HG03064 (cell line): ENCODE data around the gene ADGRB3.

Source experiments
- ATAC-seq: cut with Tn5 transposase; IDR thresholded peaks from one replicate; pipeline ENCODE4 v1.9.1; 2021; ENCODE audit warnings: low read depth; ENCODE audit not compliant: unreplicated experiment

ADGRB3 gene

DNA sequence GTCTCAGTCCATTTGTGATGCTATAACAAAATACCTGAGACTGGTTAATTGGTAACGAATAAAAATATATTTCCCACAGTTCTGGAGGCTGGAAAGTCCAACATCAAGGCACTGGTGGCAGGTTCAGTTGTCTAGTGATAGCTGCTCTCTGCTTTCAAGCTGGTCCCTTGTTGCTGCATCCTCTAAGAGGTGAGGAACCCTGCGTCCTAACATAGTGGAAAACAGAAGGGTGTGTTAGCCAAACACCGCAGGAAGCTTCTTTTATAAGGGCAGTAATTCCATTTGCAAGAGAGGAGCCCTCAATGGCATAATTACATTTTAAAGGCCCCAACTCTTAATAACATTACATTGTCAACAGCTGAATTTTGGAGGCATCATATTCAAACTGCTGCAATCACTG, 372.7 kb downstream of the ADGRB3 start:
- ATAC-seq: no peak

DNA sequence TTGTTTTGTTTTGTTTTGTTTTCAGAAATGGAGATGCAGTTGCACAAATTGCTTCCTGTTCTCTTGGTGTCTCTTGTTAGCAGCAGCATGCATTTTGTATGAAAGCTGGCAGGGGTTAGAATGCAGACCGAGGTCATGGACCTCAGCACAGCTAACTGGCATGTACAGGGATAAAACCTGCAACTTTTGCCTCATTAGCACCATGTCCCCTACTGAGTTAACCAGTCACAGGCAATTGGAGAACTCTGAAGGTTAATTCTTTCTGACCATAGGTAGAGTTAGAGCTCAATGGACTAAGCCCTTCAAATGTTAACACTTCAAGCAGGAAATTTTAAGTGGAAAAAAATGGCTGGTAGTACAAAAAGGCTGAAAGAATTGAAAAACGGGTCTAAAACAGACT, 377.1 kb downstream of the ADGRB3 start:
- ATAC-seq: no peak

DNA sequence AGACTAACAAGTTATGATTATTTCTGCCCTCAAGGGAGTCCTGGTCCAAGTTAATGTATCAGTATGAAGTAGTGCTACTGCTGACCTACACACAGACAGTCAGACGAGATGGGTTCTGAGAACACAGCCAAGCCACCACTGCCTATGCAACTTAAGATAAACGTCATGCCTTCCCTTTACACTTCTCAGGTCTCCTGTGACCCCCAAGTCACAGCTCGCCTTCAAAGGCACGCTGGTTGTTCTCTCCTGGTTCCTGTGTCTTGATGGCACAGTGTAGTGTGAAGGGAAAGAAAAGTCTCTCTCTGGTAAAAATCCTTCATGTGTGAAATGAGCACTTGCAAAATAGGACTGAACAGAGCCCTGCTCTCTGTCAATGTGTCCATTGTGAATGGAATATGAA, 377.8 kb downstream of the ADGRB3 start:
- ATAC-seq: no peak

DNA sequence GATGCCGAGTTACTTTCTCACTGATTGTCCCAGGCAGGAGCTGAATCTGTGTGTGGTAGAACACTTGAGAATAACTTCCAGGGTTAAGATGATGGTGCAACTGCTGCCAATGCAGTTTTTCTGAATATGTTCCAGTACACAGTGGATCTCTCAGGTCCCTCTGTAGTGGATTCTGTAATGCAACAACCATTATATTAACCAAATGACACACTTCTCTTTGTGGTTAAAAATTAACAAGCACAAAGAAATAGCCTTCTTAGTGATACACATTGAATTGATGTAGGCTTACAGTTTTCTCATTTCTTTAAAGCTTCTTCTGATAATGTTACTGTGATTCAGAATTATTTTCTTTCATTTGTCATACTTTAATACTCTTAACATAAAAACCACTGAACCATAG, 383.8 kb downstream of the ADGRB3 start:
- no peak for ATAC-seq

DNA sequence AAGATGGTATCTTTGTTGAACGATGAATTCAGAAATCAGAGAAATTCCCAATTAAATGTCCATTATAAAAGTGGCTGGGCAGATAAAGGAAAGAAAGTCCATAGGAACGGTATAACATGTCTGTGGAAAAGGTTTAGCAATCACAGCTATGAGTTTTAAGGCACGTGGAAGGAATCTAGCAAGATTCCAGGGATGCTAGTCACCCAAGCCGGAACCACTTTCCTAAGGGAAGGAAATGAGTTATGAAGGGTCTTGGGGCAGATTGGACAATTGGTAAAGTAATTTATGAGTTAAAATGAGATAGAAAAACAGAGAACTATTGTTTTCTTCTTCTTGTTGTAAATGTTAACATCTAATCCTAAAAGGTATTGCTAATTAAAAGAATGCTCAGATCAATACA, 384.8 kb downstream of the ADGRB3 start:
- no peak for ATAC-seq

DNA sequence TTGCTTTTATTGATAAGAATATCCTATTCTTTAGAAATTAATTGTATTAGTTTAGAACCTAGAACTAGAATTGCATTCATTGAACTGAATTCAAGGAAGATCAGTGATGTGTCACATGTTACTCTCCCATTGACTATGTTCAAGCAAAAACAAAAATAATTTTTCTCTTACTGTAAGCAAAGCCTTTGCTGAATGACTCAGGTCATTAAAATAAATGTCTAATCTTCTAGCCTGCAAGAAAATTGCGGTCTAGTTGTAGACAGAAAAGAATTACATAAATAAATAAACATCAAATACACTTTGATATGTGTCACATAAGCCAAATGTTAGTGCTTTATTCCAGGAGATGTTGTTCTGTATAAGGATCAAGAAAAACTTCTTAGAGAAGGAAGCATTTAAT, 387.9 kb downstream of the ADGRB3 start:
- no peak for ATAC-seq

DNA sequence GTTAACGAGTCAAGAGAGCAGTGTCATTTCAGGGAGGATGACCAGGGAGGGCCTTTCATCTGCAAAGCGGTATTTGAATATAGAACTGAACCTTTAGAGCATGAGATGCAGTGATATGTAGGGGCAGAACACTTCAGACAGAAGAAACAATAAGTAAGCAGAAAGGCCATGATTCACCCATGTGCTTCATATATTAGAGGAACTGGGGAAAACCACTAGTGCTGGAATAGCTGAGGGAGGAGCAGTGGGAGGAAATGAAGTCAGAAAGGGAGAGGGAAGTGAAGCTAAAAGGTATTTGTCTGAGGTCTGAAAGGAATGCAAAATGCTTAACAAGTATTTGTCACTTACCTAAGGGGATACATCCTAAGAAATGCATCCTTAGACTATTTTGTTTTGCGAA, 391.2 kb downstream of the ADGRB3 start:
- ATAC-seq: no peak

DNA sequence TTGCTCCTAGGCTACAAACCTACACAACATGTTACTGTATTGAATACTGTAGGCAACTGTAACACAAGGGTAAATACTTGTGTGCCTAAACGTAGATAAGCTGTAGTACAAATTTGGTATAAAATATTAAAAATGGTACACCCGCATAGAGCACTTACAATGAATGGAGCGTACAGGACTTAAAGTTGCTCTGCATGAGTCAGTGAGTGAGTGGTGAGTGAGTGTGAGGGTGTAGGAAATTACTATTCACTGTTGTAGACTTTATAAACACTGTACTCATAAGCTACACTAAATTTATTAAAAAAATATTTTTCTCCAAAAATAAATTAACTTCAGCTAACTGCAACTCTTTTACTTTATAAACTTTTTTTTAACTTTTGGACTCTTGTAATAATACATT, 391.6 kb downstream of the ADGRB3 start:
- ATAC-seq: no peak

DNA sequence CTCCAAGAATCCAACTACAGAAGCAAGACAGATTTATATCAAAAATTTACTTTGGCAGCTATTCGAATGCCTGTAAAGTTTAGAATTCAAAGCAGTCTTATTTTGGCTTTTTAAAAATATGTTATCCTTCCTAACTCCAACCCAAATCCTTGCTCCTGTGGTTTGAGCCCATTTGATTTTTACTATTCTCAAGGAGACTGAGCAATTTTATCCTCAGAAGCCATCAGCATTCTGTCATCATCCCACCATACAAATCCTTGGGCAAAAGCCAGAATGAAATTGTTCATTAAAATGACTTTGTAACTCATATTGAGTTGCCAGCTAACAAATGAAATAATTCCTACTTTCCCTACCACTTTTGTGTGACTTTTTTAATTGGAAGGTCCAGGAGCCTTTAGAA, 392.8 kb downstream of the ADGRB3 start:
- no peak for ATAC-seq

DNA sequence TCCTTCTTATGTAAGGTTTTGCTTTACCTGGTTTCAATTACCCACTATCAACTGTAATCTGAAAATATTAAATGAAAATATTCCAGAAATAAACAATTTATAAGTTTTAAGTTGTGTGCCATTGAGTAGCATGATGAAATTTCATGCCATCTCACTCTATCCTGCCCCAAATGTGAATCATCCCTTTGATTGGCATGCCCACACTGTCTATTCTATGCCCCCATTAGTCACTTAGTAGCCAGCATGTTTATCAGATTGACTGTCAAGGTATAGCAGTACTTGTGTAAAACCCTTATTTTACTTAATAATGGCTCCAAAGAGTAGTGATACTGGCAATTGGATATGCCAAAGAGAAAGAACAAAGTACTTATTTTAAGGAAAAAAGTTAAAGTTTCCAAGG, 403.8 kb downstream of the ADGRB3 start:
- no peak for ATAC-seq

DNA sequence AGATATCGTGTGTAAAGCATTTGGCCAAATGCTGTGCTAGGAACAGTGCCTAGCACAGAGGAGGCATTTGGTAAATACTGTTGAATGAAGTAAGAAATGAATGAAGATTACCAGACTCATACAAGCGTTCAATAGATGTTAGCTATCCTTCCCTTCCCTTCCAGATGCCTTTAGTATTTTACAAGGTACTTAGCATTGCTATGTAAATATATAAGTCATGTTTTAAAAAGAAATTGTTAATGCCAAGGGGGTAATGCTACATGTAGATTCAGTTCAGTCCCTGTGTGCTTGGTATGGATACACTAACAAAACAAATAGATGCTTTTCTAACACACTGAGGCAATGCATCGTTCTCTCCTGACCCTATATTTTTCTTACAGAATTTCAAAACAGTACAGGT, 407.2 kb downstream of the ADGRB3 start:
- ATAC-seq: no peak

DNA sequence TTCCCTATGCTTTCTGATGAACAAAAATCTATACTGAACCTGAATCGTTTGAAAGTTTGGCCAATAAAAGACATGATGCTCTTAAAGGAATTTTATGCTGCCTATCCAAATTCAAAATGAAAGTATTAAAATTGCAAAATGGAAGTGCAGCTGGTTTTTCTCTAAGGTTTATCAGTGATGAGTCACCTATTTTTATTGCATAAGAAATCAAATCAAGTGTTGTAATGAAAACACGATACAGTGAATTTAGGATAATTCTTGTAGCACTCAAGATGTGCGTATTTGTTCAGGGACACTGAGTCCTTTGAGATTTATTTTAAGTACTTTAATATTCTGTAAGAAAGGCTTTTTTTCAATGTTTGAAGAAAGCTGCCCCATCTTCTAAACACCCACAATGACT, 409.5 kb downstream of the ADGRB3 start:
- no peak for ATAC-seq

DNA sequence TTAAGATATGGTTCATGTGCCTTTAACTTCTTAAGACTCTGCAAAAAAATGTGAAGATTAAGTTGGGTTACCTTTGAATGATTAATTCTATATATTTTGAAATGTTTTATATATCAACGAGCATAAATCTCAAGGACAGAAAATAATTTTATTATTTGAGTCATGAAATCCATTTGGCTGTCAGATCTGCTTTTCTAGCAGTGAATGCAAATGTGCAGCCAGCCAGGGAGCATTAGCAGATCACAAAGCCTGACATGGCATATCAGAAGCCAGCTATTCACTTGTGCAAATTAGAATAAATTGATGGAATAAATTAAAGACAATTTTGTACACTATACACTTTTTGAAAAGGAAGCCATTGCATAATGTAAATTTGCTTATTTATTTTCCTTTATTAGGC, 424.3 kb downstream of the ADGRB3 start:
- no peak for ATAC-seq

DNA sequence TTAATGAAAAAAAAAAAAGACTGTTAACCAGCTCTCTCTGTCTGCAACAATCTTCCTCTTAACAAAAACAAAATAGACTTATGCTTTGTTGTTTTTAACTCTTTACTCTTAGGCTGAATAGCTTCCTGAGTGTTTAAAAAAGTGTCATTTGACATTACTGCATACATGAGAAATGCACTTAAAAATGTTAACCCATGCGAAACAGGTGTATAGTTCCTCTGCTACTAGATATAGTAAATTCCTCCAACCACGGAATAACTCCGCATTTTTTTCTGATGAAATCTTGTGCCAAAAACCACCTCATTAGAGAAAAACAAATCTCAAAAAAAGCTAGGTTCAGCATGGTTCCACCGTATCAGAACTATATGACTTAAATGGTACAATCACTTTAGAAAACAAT, 426.0 kb downstream of the ADGRB3 start:
- no peak for ATAC-seq

DNA sequence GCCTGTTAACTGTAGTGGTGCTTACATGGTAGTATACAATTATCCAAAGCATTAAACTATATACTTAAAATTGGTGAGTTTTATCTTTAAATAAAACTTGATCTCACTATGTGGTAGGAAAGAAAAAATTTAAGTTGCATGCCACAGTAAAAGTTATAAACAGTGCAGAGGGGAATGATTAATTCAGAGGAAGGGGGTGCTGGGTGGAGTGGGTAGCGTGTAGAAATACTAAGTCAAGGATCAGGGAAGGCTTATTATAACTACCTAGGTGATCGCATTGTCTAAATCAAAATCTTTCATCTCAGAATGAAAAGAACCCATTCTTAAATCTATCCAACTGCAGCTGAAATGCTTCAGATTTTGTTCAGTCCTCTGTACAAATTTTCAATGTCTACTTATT, 428.3 kb downstream of the ADGRB3 start:
- ATAC-seq: no peak

DNA sequence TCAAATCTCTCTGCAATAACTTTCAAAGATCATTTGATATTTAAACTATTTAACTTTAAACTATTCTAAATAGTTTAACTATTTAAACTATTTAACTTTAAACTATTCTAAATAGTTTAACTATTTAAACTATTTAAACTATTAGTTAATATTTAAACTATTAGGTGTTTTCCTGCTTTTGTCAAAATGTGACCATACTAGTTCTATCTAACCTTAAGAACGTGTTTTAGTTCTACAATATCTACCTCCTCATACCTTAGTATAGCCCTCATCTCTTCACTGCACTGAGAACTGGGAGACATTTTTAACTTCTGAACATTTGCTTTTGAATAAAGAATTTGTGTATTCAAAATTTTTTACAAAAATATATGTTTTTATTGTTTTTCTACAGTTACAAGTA, 429.1 kb downstream of the ADGRB3 start:
- ATAC-seq: no peak

DNA sequence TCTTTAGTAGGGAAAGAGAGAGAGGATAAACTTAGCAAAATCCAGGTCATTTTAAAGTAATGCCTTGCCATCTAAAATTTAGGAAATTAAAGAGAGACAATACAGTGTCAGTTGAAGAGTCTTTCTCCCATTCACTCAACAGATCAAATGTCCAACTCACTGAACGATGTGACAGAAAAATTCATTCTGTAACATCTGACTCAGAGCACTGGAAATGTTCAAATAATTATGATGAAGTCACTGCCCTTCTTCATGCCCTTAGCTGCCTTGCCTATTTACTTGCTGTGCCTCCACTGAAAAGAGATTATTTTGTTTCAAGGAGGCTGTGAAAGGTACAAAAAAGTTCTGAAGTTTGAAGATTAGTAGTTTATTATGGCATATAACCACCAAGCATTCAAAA, 434.8 kb downstream of the ADGRB3 start:
- no peak for ATAC-seq

DNA sequence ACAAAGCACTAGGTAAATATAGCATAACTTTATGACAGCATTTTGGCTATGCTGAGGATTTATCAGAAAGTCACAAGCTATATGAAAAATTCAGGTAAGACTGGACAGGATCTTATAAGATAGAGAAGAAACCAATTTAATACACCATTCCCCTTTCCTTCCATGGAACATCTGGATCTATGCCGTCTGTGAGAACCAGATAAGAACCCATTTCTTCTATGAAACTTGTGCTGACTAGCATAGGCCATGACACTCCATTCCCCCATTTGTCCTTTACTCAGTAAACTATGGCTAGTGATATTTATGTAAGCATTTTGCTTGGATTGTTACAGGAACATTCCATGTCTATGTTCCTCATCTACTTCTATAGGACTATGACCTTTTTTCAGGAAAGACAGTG, 437.7 kb downstream of the ADGRB3 start:
- ATAC-seq: no peak

DNA sequence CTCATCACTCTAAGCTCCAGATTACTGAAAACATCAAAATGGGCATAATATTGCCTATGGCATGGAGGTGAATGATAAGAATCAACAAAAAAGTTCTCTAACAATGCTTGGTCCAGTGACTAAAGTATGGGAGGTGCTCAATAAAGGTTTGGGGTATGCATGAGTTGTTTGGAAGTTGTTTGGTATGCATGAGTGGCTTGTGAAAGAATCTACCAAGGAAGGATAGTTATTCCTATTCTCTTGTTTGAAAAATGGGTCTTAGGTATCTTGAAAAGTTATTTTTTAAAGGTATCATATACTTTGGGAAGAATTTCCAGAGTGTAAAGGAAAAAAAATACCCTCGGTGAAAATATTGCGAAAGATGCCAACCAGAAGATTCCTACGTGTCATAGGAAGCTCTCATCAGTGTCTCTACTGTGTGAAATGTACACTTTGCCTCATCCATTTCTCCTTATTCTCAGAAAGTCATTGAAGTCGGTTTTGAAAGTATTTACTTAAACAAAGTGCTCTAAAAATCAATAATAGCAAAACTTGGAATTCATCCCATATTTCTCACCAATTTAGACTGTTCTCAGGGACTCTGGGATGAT, 449.8 kb downstream of the ADGRB3 start:
- no peak for ATAC-seq

DNA sequence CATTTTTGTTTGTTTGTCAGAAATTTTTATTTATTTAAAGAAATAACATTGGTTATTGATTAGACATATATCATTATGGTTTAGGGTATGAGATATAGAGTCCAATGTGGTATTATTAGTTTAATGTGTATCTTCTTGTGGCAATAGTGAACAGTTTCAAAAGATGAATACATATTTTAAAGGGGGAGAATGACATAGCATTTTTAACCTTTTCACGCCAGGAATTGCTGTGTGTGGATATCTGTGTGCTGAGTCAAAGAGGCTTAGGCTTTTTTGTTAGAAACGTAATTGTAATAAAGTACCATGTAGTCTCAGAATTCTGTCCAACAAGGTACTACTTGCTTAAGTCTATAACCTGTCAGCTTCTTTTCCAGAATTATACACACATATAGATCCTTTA, 451.6 kb downstream of the ADGRB3 start:
- no peak for ATAC-seq

DNA sequence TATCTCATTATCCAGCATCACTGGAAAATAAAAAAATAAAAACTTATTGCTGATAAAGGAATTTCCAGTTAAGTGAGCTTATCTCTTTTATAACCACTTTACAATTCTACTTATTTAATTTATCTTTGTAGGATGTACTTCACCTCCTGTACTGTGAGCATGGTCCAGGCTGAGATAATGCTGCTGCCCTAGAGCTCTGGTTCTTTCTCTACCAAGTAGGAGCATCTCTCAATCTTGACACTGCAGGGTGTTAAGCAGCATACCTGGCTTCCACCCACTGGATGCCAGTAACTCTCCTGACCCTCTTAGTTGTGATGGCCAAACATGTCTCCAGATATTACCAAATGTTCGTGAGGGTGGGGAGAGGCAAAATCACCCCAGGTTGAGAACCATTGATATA, 454.5 kb downstream of the ADGRB3 start:
- ATAC-seq: no peak

DNA sequence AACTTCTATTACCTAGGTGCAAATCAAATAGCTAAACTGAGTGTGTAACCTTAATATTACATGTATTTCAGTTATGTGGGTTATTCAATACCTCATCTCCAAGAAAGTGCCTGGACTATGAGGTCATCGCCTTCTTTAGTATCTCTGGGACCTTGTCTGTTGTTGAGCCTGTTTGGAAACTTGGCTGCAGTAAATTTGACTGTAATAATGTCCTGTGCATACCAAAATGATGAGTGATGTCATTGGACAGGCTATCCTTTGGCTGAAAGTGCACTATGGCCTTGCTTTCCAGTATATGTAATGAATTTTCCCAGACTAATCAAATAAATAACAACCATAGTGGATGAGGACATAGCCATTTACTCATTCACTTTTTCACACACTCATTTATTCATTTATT, 455.1 kb downstream of the ADGRB3 start:
- ATAC-seq: no peak

DNA sequence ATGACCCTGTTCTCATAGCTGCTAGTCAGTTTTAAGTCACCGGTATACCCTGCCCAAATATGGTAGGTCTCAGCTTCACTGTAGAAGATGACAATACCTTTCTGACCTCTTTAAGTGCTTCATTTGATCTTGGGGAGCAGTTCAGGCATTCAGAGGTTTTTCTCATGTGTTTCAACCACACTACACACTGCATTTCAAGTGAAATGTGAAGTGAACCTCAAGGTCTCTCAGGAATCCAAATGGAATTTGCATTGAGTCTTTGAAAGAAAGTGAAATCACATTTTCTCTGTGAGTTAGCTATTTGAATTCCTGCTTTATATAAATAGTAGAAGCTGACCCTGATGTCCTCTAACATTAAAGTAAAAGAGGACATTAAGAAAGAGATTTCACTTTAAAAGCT, 461.6 kb downstream of the ADGRB3 start:
- no peak for ATAC-seq
